Tibial artery (tissue), 4 donors: ENCODE measurements around the gene DYSF.
"Not testable (repeated sequence)": the region's sequence is repeated elsewhere in the genome, so short reads cannot be mapped to it uniquely, and the experiment has no call there.

Experiments used
- DNase-seq, 2 donors: peaks; one replicate each; pipeline ENCODE4 v3.0.0-alpha.2; 2019
- H3K27ac ChIP-seq, 2 donors: fragments of 200-600 bp; sonication (generic) in 1 of 2; 1 replicate in 1 of 2; 2 replicates in 1 of 2; pipeline ENCODE4 v1.5.1; 2018 to 2019; ENCODE audit warnings: mild to moderate bottlenecking in 1 of 2
- H3K27me3 ChIP-seq, 2 donors: fragments of 200-600 bp; sonication (generic) in 1 of 2; one replicate each; pipeline versions ENCODE4 v1.5.1 to v1.6.0; 2016 to 2019
- H3K36me3 ChIP-seq, 3 donors: fragments of 200-600 bp; sonication (generic) in 2 of 3; one replicate each; pipeline ENCODE4 v1.5.1; 2016 to 2019; ENCODE audit warnings: mild to moderate bottlenecking in 2 of 3
- H3K4me1 ChIP-seq, 4 donors: fragments of 200-600 bp; sonication (generic) in 2 of 4; 1 replicate in 3 of 4; 2 replicates in 1 of 4; pipeline ENCODE4 v1.5.1; 2016 to 2019
- H3K4me3 ChIP-seq, 2 donors: fragments of 200-600 bp; sonication (generic) in 1 of 2; 1 replicate in 1 of 2; 2 replicates in 1 of 2; pipeline ENCODE4 v1.5.1; 2018 to 2019; ENCODE audit warnings: mild to moderate bottlenecking in 2 of 2
- H3K9me3 ChIP-seq, 3 donors: fragments of 200-600 bp; sonication (generic) in 1 of 3; one replicate each; pipeline ENCODE4 v1.5.1; 2016 to 2019
- intact Hi-C: fragments of 100-400 bp; cut with DNase I; formaldehyde crosslinking; loops from one replicate; pipeline ENCODE4 v1.15.0; 2023; ENCODE audit warnings: low total_unique reads
- TF ChIP-seq, protein P1 (sequence below), 2 experiments: fragments of 200-600 bp in 1 of 2; fragments of 450-650 bp in 1 of 2; IDR thresholded peaks; one replicate each; pipeline ENCODE4 v1.5.1; 2017 to 2019; ENCODE audit warnings: antibody characterized with exemption in 2 of 2, mild to moderate bottlenecking in 1 of 2, moderate library complexity in 1 of 2

Gene DYSF

GRCh38 chr2:71419976-71420375 lies 33.4 kb upstream of the DYSF start:
- no peaks in the 10 kb centered on the region for H3K27me3 ChIP-seq
- no peak overlapping the region for H3K4me3 ChIP-seq
- H3K9me3 ChIP-seq, result no peaks in the 10 kb centered on the region
- intact Hi-C loops, result no loop called here
- peaks cover 16 to 26% (median 18%) of the 10 kb centered on the region in 3 donors for H3K36me3 ChIP-seq
- DNase-seq, result no peak
- TF ChIP-seq, protein P1, sequence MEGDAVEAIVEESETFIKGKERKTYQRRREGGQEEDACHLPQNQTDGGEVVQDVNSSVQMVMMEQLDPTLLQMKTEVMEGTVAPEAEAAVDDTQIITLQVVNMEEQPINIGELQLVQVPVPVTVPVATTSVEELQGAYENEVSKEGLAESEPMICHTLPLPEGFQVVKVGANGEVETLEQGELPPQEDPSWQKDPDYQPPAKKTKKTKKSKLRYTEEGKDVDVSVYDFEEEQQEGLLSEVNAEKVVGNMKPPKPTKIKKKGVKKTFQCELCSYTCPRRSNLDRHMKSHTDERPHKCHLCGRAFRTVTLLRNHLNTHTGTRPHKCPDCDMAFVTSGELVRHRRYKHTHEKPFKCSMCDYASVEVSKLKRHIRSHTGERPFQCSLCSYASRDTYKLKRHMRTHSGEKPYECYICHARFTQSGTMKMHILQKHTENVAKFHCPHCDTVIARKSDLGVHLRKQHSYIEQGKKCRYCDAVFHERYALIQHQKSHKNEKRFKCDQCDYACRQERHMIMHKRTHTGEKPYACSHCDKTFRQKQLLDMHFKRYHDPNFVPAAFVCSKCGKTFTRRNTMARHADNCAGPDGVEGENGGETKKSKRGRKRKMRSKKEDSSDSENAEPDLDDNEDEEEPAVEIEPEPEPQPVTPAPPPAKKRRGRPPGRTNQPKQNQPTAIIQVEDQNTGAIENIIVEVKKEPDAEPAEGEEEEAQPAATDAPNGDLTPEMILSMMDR (IDR thresholded peaks at IDR 0.05), result no peak
- H3K27ac ChIP-seq, result no peak overlapping the region
- H3K4me1 ChIP-seq, result peaks cover 0 to 5% (median 0%) of the 10 kb centered on the region in 4 donors

DNA sequence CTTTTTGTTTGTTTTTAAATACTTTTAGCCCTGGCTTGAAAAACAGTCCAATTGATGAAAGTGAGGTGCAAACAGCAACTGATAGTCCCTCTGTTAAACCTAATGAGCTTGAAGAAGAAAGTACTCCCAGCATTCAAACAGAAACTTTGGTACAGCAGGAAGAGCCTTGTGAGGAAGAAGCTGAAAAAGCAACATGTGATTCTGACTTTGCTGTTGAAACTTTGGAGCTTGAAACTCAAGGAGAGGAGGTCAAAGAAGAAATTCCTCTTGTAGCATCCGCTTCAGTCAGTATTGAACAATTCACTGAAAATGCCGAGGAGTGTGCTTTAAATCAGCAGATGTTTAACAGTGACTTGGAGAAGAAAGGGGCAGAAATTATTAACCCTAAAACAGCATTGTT lies 30.6 kb upstream of the DYSF start:
- Histone ChIP-seq H3K27me3 (no peaks in the 10 kb centered on the region), H3K9me3 (no peaks in the 10 kb centered on the region), H3K27ac (no peak overlapping the region), H3K4me3 (no peak overlapping the region), H3K36me3 (peaks cover 40 to 51% (median 44%) of the 10 kb centered on the region in 3 donors), H3K4me1 (peaks cover 0 to 5% (median 0%) of the 10 kb centered on the region in 4 donors)
- intact Hi-C loops, result no loop called here
- TF ChIP-seq, protein P1 (IDR thresholded peaks at IDR 0.05), result no peak
- DNase-seq, result no peak

GRCh38 chr2:71423817-71424420 lies 29.4 kb upstream of the DYSF start:
- no peak for DNase-seq
- Histone ChIP-seq H3K27ac (no peak overlapping the region), H3K4me1 (peaks cover 0 to 1% (median 0%) of the 10 kb centered on the region in 4 donors), H3K27me3 (no peaks in the 10 kb centered on the region), H3K9me3 (no peaks in the 10 kb centered on the region), H3K36me3 (peaks cover 51 to 62% (median 56%) of the 10 kb centered on the region in 3 donors), H3K4me3 (no peak overlapping the region)
- intact Hi-C loops, result no loop called here
- TF ChIP-seq, protein P1 (IDR thresholded peaks at IDR 0.05), result no peak

DNA sequence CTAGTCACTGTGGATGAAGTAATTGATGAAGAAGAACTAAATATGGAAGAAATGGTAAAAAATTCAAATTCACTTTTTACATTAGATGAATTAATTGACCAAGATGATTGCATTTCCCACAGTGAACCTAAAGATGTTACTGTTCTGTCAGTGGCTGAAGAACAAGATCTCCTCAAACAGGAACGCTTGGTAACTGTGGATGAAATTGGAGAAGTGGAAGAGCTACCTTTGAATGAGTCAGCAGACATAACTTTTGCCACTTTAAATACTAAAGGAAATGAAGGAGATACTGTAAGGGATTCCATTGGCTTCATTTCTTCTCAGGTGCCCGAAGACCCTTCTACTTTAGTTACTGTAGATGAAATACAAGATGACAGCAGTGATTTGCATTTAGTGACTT lies 26.6 kb upstream of the DYSF start:
- DNase-seq, result no peak
- Histone ChIP-seq H3K36me3 (peaks cover 70 to 78% (median 76%) of the 10 kb centered on the region in 3 donors), H3K27me3 (no peaks in the 10 kb centered on the region), H3K27ac (no peak overlapping the region), H3K4me1 (no peaks in the 10 kb centered on the region), H3K4me3 (no peak overlapping the region), H3K9me3 (no peaks in the 10 kb centered on the region)
- TF ChIP-seq, protein P1 (IDR thresholded peaks at IDR 0.05), result no peak
- intact Hi-C loops, result no loop called here

DNA sequence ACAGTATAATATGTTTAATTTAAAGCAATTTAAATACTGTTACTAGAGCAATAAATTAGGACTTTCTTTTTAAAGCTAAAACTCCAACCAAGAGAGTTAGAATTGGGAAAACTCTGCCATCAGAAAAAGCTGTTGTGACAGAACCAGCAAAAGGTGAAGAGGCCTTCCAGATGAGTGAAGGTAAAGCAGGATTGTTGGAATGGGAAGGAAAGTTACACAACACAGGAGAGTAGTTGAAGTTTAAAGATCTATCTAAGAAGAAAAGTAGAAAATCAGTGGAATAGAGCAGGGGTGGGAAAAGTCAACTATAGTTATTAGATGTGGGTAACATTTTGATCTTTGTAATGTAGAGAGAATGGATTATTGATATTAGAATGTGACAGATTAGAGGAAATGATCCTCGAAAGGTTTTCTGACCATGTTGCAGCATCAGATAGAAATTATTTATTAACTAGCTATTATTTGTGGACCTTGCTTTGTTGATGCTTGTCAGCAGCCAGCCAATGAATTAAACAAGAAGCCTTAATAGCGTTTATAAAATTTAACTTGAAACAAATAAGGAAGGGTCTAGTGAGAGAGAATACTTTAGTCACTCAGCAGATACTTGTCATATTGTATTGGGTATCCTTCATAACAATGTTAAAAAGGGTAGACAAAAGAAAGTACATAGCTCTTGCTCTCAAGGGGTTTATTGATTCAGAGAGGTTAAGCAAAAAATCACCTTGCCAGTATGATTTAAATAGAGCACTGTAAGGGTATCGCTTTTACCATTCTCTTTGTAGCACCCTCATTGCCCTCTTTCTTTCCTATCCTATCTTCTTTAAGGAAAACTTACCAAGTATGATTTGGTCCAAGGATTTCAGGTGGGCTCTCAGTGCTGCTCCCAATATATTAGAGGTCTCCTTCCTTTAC lies 24.6 kb upstream of the DYSF start:
- H3K27ac ChIP-seq, result no peak overlapping the region
- no peaks in the 10 kb centered on the region for H3K4me1 ChIP-seq
- H3K36me3 ChIP-seq, result peaks cover 75 to 88% (median 84%) of the 10 kb centered on the region in 3 donors
- intact Hi-C loops, result no loop called here
- TF ChIP-seq, protein P1 (IDR thresholded peaks at IDR 0.05), result no peak
- no peaks in the 10 kb centered on the region for H3K9me3 ChIP-seq
- no peak overlapping the region for H3K4me3 ChIP-seq
- no peaks in the 10 kb centered on the region for H3K27me3 ChIP-seq
- DNase-seq, result no peak

DNA sequence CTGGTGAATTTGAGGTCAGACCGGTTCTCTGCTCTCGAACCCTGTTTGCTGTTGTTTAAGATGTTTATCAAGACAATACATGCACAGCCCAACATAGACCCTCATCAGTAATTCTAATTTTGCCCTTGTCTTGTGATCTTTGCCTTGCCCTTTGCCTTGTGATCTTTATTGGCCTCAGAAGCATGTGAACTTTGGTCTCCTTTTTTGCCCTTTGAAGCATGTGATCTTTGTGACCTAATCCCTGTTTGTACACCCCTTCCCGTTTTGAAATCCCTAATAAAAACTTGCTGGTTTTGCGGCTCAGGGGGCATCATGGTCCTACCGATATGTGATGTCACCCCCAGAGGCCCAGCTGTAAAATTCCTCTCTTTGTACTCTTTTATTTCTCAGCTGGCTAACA lies 8.2 kb upstream of the DYSF start:
- H3K4me1 ChIP-seq, H3K4me3 ChIP-seq, H3K9me3 ChIP-seq, H3K27me3 ChIP-seq, H3K27ac ChIP-seq, DNase-seq, intact Hi-C loops, H3K36me3 ChIP-seq: not testable (repeated sequence)
